Measurements from ENCODE around the gene UBE2N. TPM values are rescaled to one million over a fixed set of nuclear protein-coding genes. Genes with fewer than 3 reads are reported as not detected.
"Not testable (repeated sequence)": the region's sequence is repeated elsewhere in the genome, so short reads cannot be mapped to it uniquely, and the experiment has no call there.

UBE2N gene
- total and polyA plus RNA-seq, 2 donors (not counting 3 experiments of a cell fraction or from before 2014, with no cell fraction given) = 59.2 to 125 TPM

DNA sequence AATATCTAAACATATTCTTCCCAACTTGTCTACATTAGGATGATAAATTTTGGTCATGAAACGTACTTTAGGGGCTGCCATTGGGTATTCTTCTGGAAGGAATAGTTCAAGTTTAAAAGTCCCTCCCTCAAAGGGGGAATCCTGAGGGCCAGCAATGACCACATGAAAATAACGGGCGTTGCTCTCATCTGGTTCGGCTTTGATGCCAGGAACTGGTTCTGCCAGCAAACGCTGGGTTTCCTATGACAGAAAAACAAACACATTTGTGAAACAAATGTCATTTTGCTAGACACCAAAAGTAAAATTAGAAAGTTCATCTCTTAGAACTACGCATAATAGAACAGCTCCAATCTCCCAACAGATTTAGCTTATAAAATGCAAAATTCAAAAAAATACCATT lies 30.7 kb downstream of the UBE2N start:
- H3K36me3 ChIP-seq (ENCODE audit: control insufficient read depth in 2 of 2, extremely low read depth in 1 of 2, insufficient read depth in 2 of 2, low read length in 2 of 2); H3K27ac ChIP-seq (ENCODE audit: insufficient read depth, low read depth, low read length); BruUV-seq (replicated peaks); H3K4me2 ChIP-seq (ENCODE audit: insufficient read depth, low read length); H2AFZ ChIP-seq (ENCODE audit: low read depth, low read length); DNase-seq (ENCODE audit: low read depth, low spot score); H3K4me3 ChIP-seq (replicated peaks in 1 of 3; ENCODE audit: insufficient read depth in 1 of 3, low read depth in 1 of 3, low read length in 3 of 3); H4K20me1 ChIP-seq (replicated peaks; ENCODE audit: control insufficient read depth, extremely low read depth, insufficient read depth, low read length); H3K9ac ChIP-seq (replicated peaks; ENCODE audit: extremely low read depth, insufficient read depth, low read length); FAIRE-seq; H3K27me3 ChIP-seq (ENCODE audit: control insufficient read depth in 2 of 2, insufficient read depth in 2 of 2, low read length in 2 of 2); H3K9me3 ChIP-seq (replicated peaks; ENCODE audit: control insufficient read depth, insufficient read depth, low read length); dilution Hi-C loops (cut with MboI; ENCODE audit: extremely low pct_ligation_motif_present, low sequenced_read_pairs); intact Hi-C loops (cut with micrococcal nuclease); H3K9me1 ChIP-seq (replicated peaks; ENCODE audit: control insufficient read depth, extremely low read depth, insufficient read depth, low read length): not testable (repeated sequence)
- ChIA-PET POLR2A (interaction anchor here (0.6 kb wide), 1 partner anchor 408 kb away, joined by 3 read pairs; no protein-coding TSS in a partner anchor), CTCF (interaction anchor here (0.8 to 2.9 kb wide), 5 partner anchors 9 to 691 kb away, joined by 3 to 20 read pairs (median 3); no protein-coding TSS in a partner anchor)
- Histone ChIP-seq H3K4me1 (ENCODE audit: control insufficient read depth, extremely low read depth, insufficient read depth, low read length) (peaks cover 24% of the 10 kb centered on the region), H3K79me2 (ENCODE audit: control insufficient read depth, insufficient read depth, low read length) (peaks cover 43% of the 10 kb centered on the region)

DNA sequence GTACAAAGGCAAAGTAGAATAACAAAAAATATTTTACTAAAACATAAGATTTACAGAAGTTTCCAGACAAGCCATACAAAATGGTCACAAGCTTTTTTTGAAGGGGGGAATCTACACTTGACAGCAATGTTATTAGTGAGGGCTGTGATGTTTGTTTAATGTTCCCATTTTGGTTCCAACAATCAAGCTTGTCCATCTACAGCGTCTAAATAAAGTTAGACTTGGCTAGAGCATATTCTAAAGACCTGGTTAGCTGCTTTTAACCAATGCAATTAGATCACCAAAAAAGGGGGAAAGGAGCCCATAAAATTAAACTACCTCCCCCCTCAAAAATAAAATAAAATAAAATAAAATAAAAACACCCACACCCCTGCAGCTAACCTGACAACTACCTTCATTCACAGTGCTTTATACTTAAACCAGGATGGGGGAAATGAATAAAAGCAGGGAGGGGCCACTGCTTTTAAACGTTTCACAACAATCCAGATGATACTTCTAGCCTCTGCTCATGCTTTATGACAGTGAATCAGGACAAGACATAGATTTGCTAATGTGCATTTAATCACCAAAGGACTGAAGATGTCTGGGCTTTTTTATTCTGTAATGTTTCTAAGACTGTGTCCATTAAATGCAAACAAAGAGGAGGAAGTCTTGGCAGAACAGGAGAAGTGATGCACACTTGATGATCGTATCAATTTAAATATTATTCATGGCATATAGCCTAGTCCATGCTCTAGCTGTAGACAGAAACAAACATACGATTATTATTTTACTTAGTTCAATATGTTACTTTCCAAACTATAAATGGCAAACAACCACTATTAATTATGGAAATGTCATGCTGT lies 32.2 kb downstream of the UBE2N start:
- intact Hi-C loops (cut with micrococcal nuclease); H3K27ac ChIP-seq (ENCODE audit: insufficient read depth, low read depth, low read length); H3K36me3 ChIP-seq (ENCODE audit: control insufficient read depth in 2 of 2, extremely low read depth in 1 of 2, insufficient read depth in 2 of 2, low read length in 2 of 2); dilution Hi-C loops (cut with MboI; ENCODE audit: extremely low pct_ligation_motif_present, low sequenced_read_pairs); H4K20me1 ChIP-seq (replicated peaks; ENCODE audit: control insufficient read depth, extremely low read depth, insufficient read depth, low read length); H3K9me1 ChIP-seq (replicated peaks; ENCODE audit: control insufficient read depth, extremely low read depth, insufficient read depth, low read length); H3K9me3 ChIP-seq (replicated peaks; ENCODE audit: control insufficient read depth, insufficient read depth, low read length); H3K4me3 ChIP-seq (replicated peaks in 1 of 3; ENCODE audit: insufficient read depth in 1 of 3, low read depth in 1 of 3, low read length in 3 of 3); H3K9ac ChIP-seq (replicated peaks; ENCODE audit: extremely low read depth, insufficient read depth, low read length); H2AFZ ChIP-seq (ENCODE audit: low read depth, low read length); H3K27me3 ChIP-seq (ENCODE audit: control insufficient read depth in 2 of 2, insufficient read depth in 2 of 2, low read length in 2 of 2); H3K4me2 ChIP-seq (ENCODE audit: insufficient read depth, low read length): not testable (repeated sequence)
- ChIA-PET POLR2A (interaction anchor here (0.5 to 0.6 kb wide), 2 partner anchors 17 to 422 kb away, joined by 4 to 7 read pairs; no protein-coding TSS in a partner anchor), CTCF (interaction anchor here (2.2 to 3.0 kb wide), 3 partner anchors 10 to 692 kb away, joined by 10 to 20 read pairs (median 14); no protein-coding TSS in a partner anchor)
- peaks cover 24% of the 10 kb centered on the region for H3K4me1 ChIP-seq (ENCODE audit: control insufficient read depth, extremely low read depth, insufficient read depth, low read length)
- FAIRE-seq (peak; percentile 73), DNase-seq (ENCODE audit: low read depth, low spot score) (peak; percentile 53)
- TSS peak; percentile 54 for BruUV-seq (replicated peaks)
- peaks cover 28% of the 10 kb centered on the region for H3K79me2 ChIP-seq (ENCODE audit: control insufficient read depth, insufficient read depth, low read length)
- TF ChIP-seq POLR2AphosphoS5 (IDR thresholded peaks at IDR 0.05; ENCODE audit: insufficient read depth, low read depth, low read length) = peak; percentile 20

Data from endothelial cell of umbilical vein (primary cell).